Measurements from ENCODE around the gene SCUBE2. TPM values are rescaled to one million over a fixed set of nuclear protein-coding genes. Genes with fewer than 3 reads are reported as not detected.

The SCUBE2 gene
- 0.31 to 0.89 TPM (median 0.75 TPM) in 5 replicates for total RNA-seq (2022; extraction: Qiagen RNA extraction; ENCODE audit: low read depth)

GRCh38 chr11:9091044-9091922 is at the start of gene SCUBE2:
SCUBE2 (minus strand) TSS chr11:9091599; CDS start chr11:9091528, 71 bp downstream.

GRCh38 chr11:9003573-9004182 is 87.7 kb downstream of the SCUBE2 start, which contains the start of gene NRIP3:
NRIP3 (minus strand) TSS chr11:9004001; CDS start chr11:9003935, 66 bp downstream.

Other genes with a start within 250 kb of the SCUBE2 start
- gene AKIP1, start 180.4 kb downstream of the SCUBE2 start, total RNA-seq (2022; extraction: Qiagen RNA extraction; ENCODE audit: low read depth): 35.9 to 46.5 TPM (median 42.9 TPM) in 5 replicates
- gene C11orf16, start 158.7 kb downstream of the SCUBE2 start, total RNA-seq (2022; extraction: Qiagen RNA extraction; ENCODE audit: low read depth): not detected in 5 replicates
- not detected in 5 replicates for gene ASCL3, start 148.6 kb downstream of the SCUBE2 start, total RNA-seq (2022; extraction: Qiagen RNA extraction; ENCODE audit: low read depth)
- gene TMEM9B, start 127.2 kb downstream of the SCUBE2 start, total RNA-seq (2022; extraction: Qiagen RNA extraction; ENCODE audit: low read depth): 34.0 to 39.7 TPM (median 38.1 TPM) in 5 replicates
- 0.63 to 1.1 TPM (median 0.92 TPM) in 5 replicates for gene NRIP3, start 87.6 kb downstream of the SCUBE2 start, total RNA-seq (2022; extraction: Qiagen RNA extraction; ENCODE audit: low read depth)
- 35.9 to 50.2 TPM (median 42.6 TPM) in 5 replicates for gene DENND5A, start 173.8 kb upstream of the SCUBE2 start, total RNA-seq (2022; extraction: Qiagen RNA extraction; ENCODE audit: low read depth)
- 20.1 to 27.6 TPM (median 25.1 TPM) in 5 replicates for gene TMEM41B, start 223.0 kb upstream of the SCUBE2 start, total RNA-seq (2022; extraction: Qiagen RNA extraction; ENCODE audit: low read depth)

Measured in A549 treated with GW870086 at 1 μM for 4 hours (cell line).